H1 (cell line): Measurements from ENCODE around the gene ARNT2. TPM values are rescaled to one million over a fixed set of nuclear protein-coding genes. Genes with fewer than 3 reads are reported as not detected.

Experiments used
- CTCF ChIA-PET: fragments of 300-600 bp; sonication (Branson Sonifier 250); formaldehyde crosslinking; loops from one replicate; lab custom pipeline; 2021; ENCODE audit not compliant: partially characterized antibody; lab: Charles Lee
- POLR2A ChIA-PET: fragments of 300-600 bp; sonication (Branson Sonifier 250); formaldehyde crosslinking; loops from one replicate; lab custom pipeline; 2021; ENCODE audit warnings: inconsistent platforms; ENCODE audit not compliant: partially characterized antibody; lab: Charles Lee
- DNase-seq, 2 experiments: peaks; one replicate each; pipeline versions ENCODE4 v3.0.0 to v3.0.0-alpha.2; 2010 to 2022; ENCODE audit warnings: low spot score in 2 of 2, low read depth in 1 of 2, mixed read lengths in 1 of 2
- FAIRE-seq: peaks from 2 replicates; lab custom pipeline; 2011; peaks lifted over from hg19 to GRCh38; lab: Jason Lieb, UNC
- H2AFZ ChIP-seq: 2 replicates; pipeline ENCODE4 v1.8.1; 2012; ENCODE audit warnings: low read length, inconsistent platforms
- H2AK5ac ChIP-seq: 2 replicates; pipeline ENCODE4 v1.6.1; 2013; ENCODE audit warnings: low read depth, low read length
- H2BK120ac ChIP-seq: replicated peaks from 2 replicates; pipeline ENCODE3; 2013; ENCODE audit warnings: low read depth, low read length, inconsistent platforms
- H2BK12ac ChIP-seq: 2 replicates; pipeline ENCODE4 v1.6.1; 2013; ENCODE audit warnings: low read depth, low read length
- H2BK15ac ChIP-seq: 2 replicates; pipeline ENCODE4 v1.6.1; 2013; ENCODE audit warnings: low read length
- H2BK20ac ChIP-seq: 2 replicates; pipeline ENCODE4 v1.6.1; 2013; ENCODE audit warnings: low read length
- H2BK5ac ChIP-seq: 2 replicates; pipeline ENCODE4 v1.6.1; 2013; ENCODE audit warnings: low read depth, low read length
- H3K14ac ChIP-seq: 2 replicates; pipeline ENCODE4 v1.6.1; 2013; ENCODE audit warnings: inconsistent platforms; ENCODE audit not compliant: insufficient read length
- H3K18ac ChIP-seq: 2 replicates; pipeline ENCODE4 v1.6.1; 2013; ENCODE audit warnings: low read length; ENCODE audit errors: extremely low read depth
- H3K23ac ChIP-seq: 2 replicates; pipeline ENCODE4 v1.6.1; 2013; ENCODE audit warnings: inconsistent platforms; ENCODE audit not compliant: insufficient read length
- H3K23me2 ChIP-seq: 2 replicates; pipeline ENCODE4 v1.6.1; 2013; ENCODE audit warnings: low read depth, low read length
- H3K27ac ChIP-seq: 2 replicates; pipeline ENCODE4 v1.6.1; 2011; ENCODE audit warnings: low read depth, low read length, inconsistent platforms
- H3K27me3 ChIP-seq, 4 experiments: replicated peaks in 1 of 4; 1 replicate in 1 of 4; 2 replicates in 3 of 4; pipeline versions ENCODE4 v1.6.1 to v1.8.1; 2011 to 2013; ENCODE audit warnings: low read length in 3 of 4, mild to moderate bottlenecking in 3 of 4, inconsistent platforms in 2 of 4, mixed read lengths in 2 of 4, moderate library complexity in 1 of 4; ENCODE audit not compliant: control insufficient read depth in 3 of 4, insufficient read depth in 3 of 4; ENCODE audit errors: extremely low read depth in 1 of 4
- H3K36me3 ChIP-seq, 4 experiments: 2 replicates each; pipeline versions ENCODE4 v1.6.1 to v1.8.1; 2011 to 2013; ENCODE audit warnings: mild to moderate bottlenecking in 4 of 4, low read length in 3 of 4, moderate library complexity in 2 of 4, control low read depth in 1 of 4, inconsistent platforms in 1 of 4; ENCODE audit not compliant: insufficient read depth in 4 of 4, control insufficient read depth in 2 of 4
- H3K4ac ChIP-seq: replicated peaks from 2 replicates; pipeline ENCODE3; 2013; ENCODE audit warnings: low read length, low read depth, mixed read lengths, inconsistent platforms; ENCODE audit not compliant: insufficient read length
- H3K4me1 ChIP-seq, 4 experiments: replicated peaks in 1 of 4; 1 replicate in 1 of 4; 2 replicates in 3 of 4; pipeline versions ENCODE4 v1.6.1 to v1.8.1; 2011 to 2013; ENCODE audit warnings: low read length in 3 of 4, inconsistent platforms in 2 of 4, mixed read lengths in 1 of 4; ENCODE audit not compliant: insufficient read depth in 4 of 4, control insufficient read depth in 3 of 4
- H3K4me2 ChIP-seq, 2 experiments: 2 replicates each; pipeline versions ENCODE4 v1.6.1 to v1.8.1; 2011 to 2013; ENCODE audit warnings: low read depth in 2 of 2, low read length in 2 of 2, control low read depth in 1 of 2, inconsistent platforms in 1 of 2, mild to moderate bottlenecking in 1 of 2; ENCODE audit not compliant: insufficient read depth in 1 of 2
- H3K4me3 ChIP-seq, 4 experiments: fragments of 200-600, 300-600 bp in 1 of 4; sonication (generic), shearing (Covaris generic), sonication (Bioruptor Twin) in 1 of 4; 2 replicates each; pipeline versions ENCODE4 v1.5.1 to v1.8.1; 2011 to 2016; ENCODE audit warnings: low read length in 4 of 4, low read depth in 3 of 4, control low read depth in 2 of 4, inconsistent platforms in 2 of 4, mild to moderate bottlenecking in 2 of 4, mixed read lengths in 1 of 4, moderate library complexity in 1 of 4; ENCODE audit not compliant: insufficient read depth in 2 of 4; ENCODE audit errors: extremely low read depth in 1 of 4
- H3K56ac ChIP-seq: replicated peaks from 2 replicates; pipeline ENCODE3; 2013; ENCODE audit warnings: low read depth, mild to moderate bottlenecking, mixed read lengths, low read length, inconsistent platforms; ENCODE audit not compliant: insufficient read length
- H3K79me1 ChIP-seq: 2 replicates; pipeline ENCODE4 v1.6.1; 2013; ENCODE audit warnings: low read depth, low read length, control low read depth
- H3K79me2 ChIP-seq, 2 experiments: 2 replicates each; pipeline versions ENCODE4 v1.6.1 to v1.8.1; 2012 to 2013; ENCODE audit warnings: low read length in 2 of 2, mild to moderate bottlenecking in 2 of 2, inconsistent platforms in 1 of 2; ENCODE audit not compliant: insufficient read depth in 2 of 2, control insufficient read depth in 1 of 2
- H3K9ac ChIP-seq, 4 experiments: replicated peaks in 1 of 4; 1 replicate in 1 of 4; 2 replicates in 3 of 4; pipeline versions ENCODE4 v1.6.1 to v1.8.1; 2011 to 2013; ENCODE audit warnings: low read depth in 3 of 4, low read length in 3 of 4, control low read depth in 2 of 4, mild to moderate bottlenecking in 2 of 4, moderate library complexity in 2 of 4, inconsistent platforms in 1 of 4; ENCODE audit errors: extremely low read depth in 1 of 4
- H3K9me3 ChIP-seq, 2 experiments: 2 replicates each; pipeline versions ENCODE4 v1.6.1 to v1.8.1; 2012 to 2013; ENCODE audit warnings: mild to moderate bottlenecking in 2 of 2, moderate library complexity in 2 of 2, control low read depth in 1 of 2, inconsistent platforms in 1 of 2, low read depth in 1 of 2, low read length in 1 of 2, mixed read lengths in 1 of 2; ENCODE audit not compliant: insufficient read depth in 2 of 2
- H4K20me1 ChIP-seq, 2 experiments: replicated peaks in 1 of 2; 2 replicates each; pipeline versions ENCODE3 to v1.8.1; 2011 to 2013; ENCODE audit warnings: inconsistent platforms in 2 of 2, low read length in 2 of 2, mild to moderate bottlenecking in 1 of 2; ENCODE audit not compliant: insufficient read depth in 2 of 2, control insufficient read depth in 1 of 2
- H4K5ac ChIP-seq: 2 replicates; pipeline ENCODE4 v1.6.1; 2013; ENCODE audit warnings: low read length, low read depth, mixed read lengths, inconsistent platforms; ENCODE audit not compliant: insufficient read length
- H4K8ac ChIP-seq: 2 replicates; pipeline ENCODE4 v1.8.0; 2013; ENCODE audit warnings: mild to moderate bottlenecking, moderate library complexity, low read length, inconsistent platforms; ENCODE audit not compliant: insufficient read depth; ENCODE audit errors: extremely low read depth
- H4K91ac ChIP-seq: replicated peaks from 2 replicates; pipeline ENCODE3; 2013; ENCODE audit warnings: low read length, mixed read lengths, inconsistent platforms; ENCODE audit not compliant: insufficient read length
- CHD1 ChIP-seq: IDR thresholded peaks from 2 replicates; pipeline ENCODE4 v1.6.1; 2012; ENCODE audit warnings: low read depth, low read length, improper control_type of control experiment
- EP300 ChIP-seq, 2 experiments: IDR thresholded peaks; 1 replicate in 1 of 2; 2 replicates in 1 of 2; pipeline ENCODE4 v1.6.1; 2011 to 2012; ENCODE audit warnings: low read depth in 2 of 2, low read length in 2 of 2, mild to moderate bottlenecking in 2 of 2, borderline replicate concordance in 1 of 2, inconsistent platforms in 1 of 2, moderate library complexity in 1 of 2
- HDAC6 ChIP-seq: IDR thresholded peaks from one replicate; pipeline ENCODE4 v1.7.1; 2012; ENCODE audit warnings: low read depth, mild to moderate bottlenecking, inconsistent platforms, low read length, moderate library complexity
- PHF8 ChIP-seq: fragments of 200-600 bp; sonication (generic); conservative IDR thresholded peaks from 2 replicates; pipeline ENCODE4 v1.7.1; 2012; ENCODE audit warnings: low read depth, mild to moderate bottlenecking, inconsistent platforms, low read length, moderate library complexity
- POLR2A ChIP-seq, 2 experiments: IDR thresholded peaks; 1 replicate in 1 of 2; 2 replicates in 1 of 2; pipeline ENCODE4 v1.6.1; 2011; ENCODE audit warnings: low read depth in 2 of 2, low read length in 2 of 2, mild to moderate bottlenecking in 2 of 2; ENCODE audit errors: control extremely low read depth in 1 of 2
- SP1 ChIP-seq: IDR thresholded peaks from 2 replicates; pipeline ENCODE4 v1.6.1; 2011; ENCODE audit warnings: low read depth, low read length
- YY1 ChIP-seq: IDR thresholded peaks from 2 replicates; pipeline ENCODE4 v1.6.1; 2011; ENCODE audit warnings: low read depth, mild to moderate bottlenecking, low read length
- ZNF274 ChIP-seq: IDR thresholded peaks from 2 replicates; pipeline ENCODE4 v1.7.0; 2012; ENCODE audit warnings: low read length, borderline replicate concordance; ENCODE audit errors: extremely low read depth
- WGBS, 2 experiments: shearing (Covaris generic) in 1 of 2; methylation state at CpG; one replicate each; pipeline versions ENCODE4 v1.1.6 to v1.1.7; 2013 to 2015; ENCODE audit warnings: low lambda C conversion rate in 2 of 2, mixed read lengths in 2 of 2, inconsistent platforms in 1 of 2, low coverage in 1 of 2, missing lambda C conversion rate in 1 of 2; ENCODE audit not compliant: insufficient replicate concordance in 2 of 2, insufficient coverage in 1 of 2, insufficient read length in 1 of 2; ENCODE audit errors: extremely low coverage in 1 of 2, missing lambda C conversion rate in 1 of 2; 5-methylcytosine and 5-hydroxymethylcytosine counted together
- polyA plus RNA-seq, 7 experiments: library from polyadenylated mRNA; depleted of rRNA in 3 of 7; stranded (reverse) in 5 of 7; unstranded in 2 of 7; fragments of >200 nt in 5 of 7; fragments of 200-250 nt in 2 of 7; gene quantifications; 1 replicate in 5 of 7; 2 replicates in 1 of 7; 4 replicates in 1 of 7; pipeline versions ENCODE4 v1.2.1 to v1.2.3, GENCODE V29; 2011 to 2013; ENCODE audit warnings: missing spikeins in 2 of 7, mixed read lengths in 2 of 7
- total RNA-seq: library from RNA; stranded (reverse); fragmentation: NEBNext Ultra II Directional; extraction: Animal tissue kit (Norgen Biotek cat#: 25700); gene quantifications from 2 replicates; pipeline ENCODE4 v1.2.1, GENCODE V29; 2021
- TF ChIP-seq, protein P1 (sequence below): IDR thresholded peaks from 2 replicates; pipeline ENCODE4 v1.6.1; 2012; ENCODE audit warnings: inconsistent platforms
- TF ChIP-seq, protein P2 (sequence below): IDR thresholded peaks from 2 replicates; pipeline ENCODE4 v1.6.1; 2011; ENCODE audit warnings: low read depth, mild to moderate bottlenecking, low read length; ENCODE audit not compliant: insufficient read depth
- TF ChIP-seq, protein P3 (sequence below): IDR thresholded peaks from 2 replicates; pipeline ENCODE4 v1.6.1; 2012; ENCODE audit warnings: low read length, inconsistent platforms

Gene ARNT2
- total and polyA plus RNA-seq, 2 of the 8 experiments (the other 6 are each of a cell fraction or from before 2014, with no cell fraction given): 9.5 to 14.6 TPM

GRCh38 chr15:80492874-80493273, 88.7 kb downstream of the ARNT2 start:
- H2AK5ac ChIP-seq: no peak overlapping the region
- H3K18ac ChIP-seq: no peak overlapping the region
- H3K4ac ChIP-seq: no peak overlapping the region
- H3K14ac ChIP-seq: no peak overlapping the region
- no peaks in the 10 kb centered on the region; a peak in 1 of 8 replicates for H3K36me3 ChIP-seq
- H3K56ac ChIP-seq: no peak overlapping the region
- ChIA-PET POLR2A (interaction anchor here (1.0 kb wide), 1 partner anchor 12 kb away, joined by 3 read pairs; no protein-coding TSS in a partner anchor), CTCF (interaction anchor here (0.9 kb wide), 1 partner anchor 11 kb away, joined by 3 read pairs; no protein-coding TSS in a partner anchor)
- no peak overlapping the region for H3K27ac ChIP-seq
- H4K91ac ChIP-seq: no peak overlapping the region
- no peaks in the 10 kb centered on the region for H4K20me1 ChIP-seq
- H4K8ac ChIP-seq: no peak overlapping the region
- FAIRE-seq (no peak), DNase-seq (no peak)
- no peak overlapping the region for H3K4me3 ChIP-seq
- H3K23me2 ChIP-seq: no peaks in the 10 kb centered on the region
- no peak overlapping the region for H2BK5ac ChIP-seq
- peaks cover 0 to 7% (median under 1%) of the 10 kb centered on the region in 4 experiments; a peak in 2 of 7 replicates for H3K4me1 ChIP-seq
- no peaks in the 10 kb centered on the region for H3K79me2 ChIP-seq
- no peak overlapping the region for H2BK120ac ChIP-seq
- no peak overlapping the region for H2BK12ac ChIP-seq
- H3K79me1 ChIP-seq: no peaks in the 10 kb centered on the region
- no peak overlapping the region for H2BK20ac ChIP-seq
- no peaks in the 10 kb centered on the region for H3K27me3 ChIP-seq
- H4K5ac ChIP-seq: no peak overlapping the region
- no peak overlapping the region for H3K23ac ChIP-seq
- H3K9ac ChIP-seq: no peak overlapping the region
- 87% methylated on average over 3 of the region's 3 CpGs; no CpG with 5 or more reads in 1 of the 2 experiments for WGBS, 2 experiments
- H3K4me2 ChIP-seq: no peak overlapping the region
- H3K9me3 ChIP-seq: no peaks in the 10 kb centered on the region
- H2BK15ac ChIP-seq: no peak overlapping the region
- no peak overlapping the region for H2AFZ ChIP-seq
- no peak for TF ChIP-seq SP1
- no peak for TF ChIP-seq CHD1
- TF ChIP-seq, protein P1, sequence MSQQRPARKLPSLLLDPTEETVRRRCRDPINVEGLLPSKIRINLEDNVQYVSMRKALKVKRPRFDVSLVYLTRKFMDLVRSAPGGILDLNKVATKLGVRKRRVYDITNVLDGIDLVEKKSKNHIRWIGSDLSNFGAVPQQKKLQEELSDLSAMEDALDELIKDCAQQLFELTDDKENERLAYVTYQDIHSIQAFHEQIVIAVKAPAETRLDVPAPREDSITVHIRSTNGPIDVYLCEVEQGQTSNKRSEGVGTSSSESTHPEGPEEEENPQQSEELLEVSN: no peak
- TF ChIP-seq, protein P2, sequence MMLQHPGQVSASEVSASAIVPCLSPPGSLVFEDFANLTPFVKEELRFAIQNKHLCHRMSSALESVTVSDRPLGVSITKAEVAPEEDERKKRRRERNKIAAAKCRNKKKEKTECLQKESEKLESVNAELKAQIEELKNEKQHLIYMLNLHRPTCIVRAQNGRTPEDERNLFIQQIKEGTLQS: no peak
- no peak for TF ChIP-seq YY1
- TF ChIP-seq, protein P3, sequence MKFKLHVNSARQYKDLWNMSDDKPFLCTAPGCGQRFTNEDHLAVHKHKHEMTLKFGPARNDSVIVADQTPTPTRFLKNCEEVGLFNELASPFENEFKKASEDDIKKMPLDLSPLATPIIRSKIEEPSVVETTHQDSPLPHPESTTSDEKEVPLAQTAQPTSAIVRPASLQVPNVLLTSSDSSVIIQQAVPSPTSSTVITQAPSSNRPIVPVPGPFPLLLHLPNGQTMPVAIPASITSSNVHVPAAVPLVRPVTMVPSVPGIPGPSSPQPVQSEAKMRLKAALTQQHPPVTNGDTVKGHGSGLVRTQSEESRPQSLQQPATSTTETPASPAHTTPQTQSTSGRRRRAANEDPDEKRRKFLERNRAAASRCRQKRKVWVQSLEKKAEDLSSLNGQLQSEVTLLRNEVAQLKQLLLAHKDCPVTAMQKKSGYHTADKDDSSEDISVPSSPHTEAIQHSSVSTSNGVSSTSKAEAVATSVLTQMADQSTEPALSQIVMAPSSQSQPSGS: no peak
- no peak for TF ChIP-seq HDAC6
- TF ChIP-seq ZNF274: no peak
- TF ChIP-seq PHF8: no peak
- no peak for TF ChIP-seq EP300 (IDR thresholded peaks at IDR 0.05; ENCODE audit: borderline replicate concordance in 1 of 2, low read depth in 2 of 2, low read length in 2 of 2)
- no peak for TF ChIP-seq POLR2A (IDR thresholded peaks at IDR 0.05; ENCODE audit: control extremely low read depth in 1 of 2, low read depth in 2 of 2, low read length in 2 of 2)
